HT-29 (cell line): ENCODE results near the gene CRABP2. TPM values are rescaled to one million over a fixed set of nuclear protein-coding genes. Genes with fewer than 3 reads are reported as not detected.
A peak's percentile ranks its signal among the peaks of the same experiment; 100 is the strongest.

Source experiments
- DNase-seq: peaks from one replicate; pipeline ENCODE4 v3.0.0-alpha.2; 2015; ENCODE audit warnings: low spot score
- total RNA-seq: library from RNA; depleted of rRNA; stranded (reverse); fragments of >200 nt; shearing (Covaris generic); gene quantifications from 2 replicates; pipeline ENCODE4 v1.2.3, GENCODE V29; 2014; rRNA removed

CRABP2 gene
- total RNA-seq, 1 experiment from 2014 or later, result 289 TPM

DNA sequence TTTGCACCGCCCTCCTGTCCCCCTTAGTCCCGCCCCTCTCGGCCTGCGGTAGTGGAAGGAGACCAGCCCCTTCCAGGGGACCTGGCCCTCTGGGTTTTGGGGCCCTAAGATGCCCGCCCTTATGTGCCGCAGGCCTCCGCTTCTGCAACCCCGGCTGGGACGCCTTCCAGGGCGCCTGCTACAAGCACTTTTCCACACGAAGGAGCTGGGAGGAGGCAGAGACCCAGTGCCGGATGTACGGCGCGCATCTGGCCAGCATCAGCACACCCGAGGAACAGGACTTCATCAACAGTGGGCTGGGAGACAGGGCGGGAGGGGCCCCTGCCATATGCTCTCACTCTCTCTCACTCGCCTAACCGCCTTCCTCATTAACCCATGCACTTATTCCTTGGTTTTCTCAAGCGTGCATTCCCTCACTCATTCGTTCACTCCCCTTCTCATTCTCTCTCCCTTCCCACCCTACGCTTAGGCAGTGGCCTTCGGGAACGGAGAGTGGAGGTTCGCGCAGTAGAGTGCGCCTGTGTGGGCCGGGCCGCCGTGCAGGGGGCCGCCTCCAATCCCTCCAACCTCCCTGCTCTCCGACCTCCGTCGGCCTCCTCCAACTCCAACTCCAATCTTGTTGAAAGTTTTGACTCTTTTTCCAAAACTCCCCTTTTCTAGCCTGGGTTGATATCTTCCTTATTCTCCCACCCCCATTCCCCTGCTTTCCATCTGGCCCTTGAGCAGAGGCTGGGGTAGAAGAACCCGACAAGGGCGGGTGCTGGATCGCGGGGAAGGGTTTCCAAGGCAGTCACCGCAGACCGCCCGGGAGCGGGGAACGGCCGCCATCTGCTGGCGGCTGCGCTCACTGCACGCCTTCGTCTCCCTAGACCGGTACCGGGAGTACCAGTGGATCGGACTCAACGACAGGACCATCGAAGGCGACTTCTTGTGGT lies 48.3 kb downstream of the CRABP2 start:
- DNase-seq, result peak; percentile 77

DNA sequence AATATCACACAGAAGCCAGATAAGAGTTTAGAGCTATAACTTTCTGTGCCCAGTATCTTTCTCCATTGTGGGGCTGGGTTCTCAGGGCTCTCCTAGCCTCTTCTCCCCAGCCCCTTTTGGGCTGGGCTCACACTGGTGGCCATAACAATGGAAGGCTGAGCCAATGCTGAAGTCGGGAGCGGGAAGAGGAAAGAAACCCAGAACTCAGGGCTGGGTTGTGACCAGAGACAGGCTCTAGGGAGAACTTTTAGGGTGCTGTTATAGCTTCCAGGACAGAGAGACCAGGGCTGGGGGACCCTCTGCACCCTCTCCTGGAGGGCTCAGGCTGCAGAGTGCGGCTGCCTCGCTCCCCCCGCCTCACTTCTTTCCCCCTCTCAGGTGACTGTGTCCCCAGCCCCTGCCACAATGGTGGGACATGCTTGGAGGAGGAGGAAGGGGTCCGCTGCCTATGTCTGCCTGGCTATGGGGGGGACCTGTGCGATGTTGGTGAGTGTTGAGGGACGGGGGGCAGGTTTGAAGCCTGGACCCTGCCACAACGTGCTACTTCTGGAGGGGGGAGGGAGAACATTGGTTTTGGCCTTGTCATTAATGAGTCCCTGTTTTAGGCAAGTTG lies 49.4 kb downstream of the CRABP2 start:
- no peak for DNase-seq

DNA sequence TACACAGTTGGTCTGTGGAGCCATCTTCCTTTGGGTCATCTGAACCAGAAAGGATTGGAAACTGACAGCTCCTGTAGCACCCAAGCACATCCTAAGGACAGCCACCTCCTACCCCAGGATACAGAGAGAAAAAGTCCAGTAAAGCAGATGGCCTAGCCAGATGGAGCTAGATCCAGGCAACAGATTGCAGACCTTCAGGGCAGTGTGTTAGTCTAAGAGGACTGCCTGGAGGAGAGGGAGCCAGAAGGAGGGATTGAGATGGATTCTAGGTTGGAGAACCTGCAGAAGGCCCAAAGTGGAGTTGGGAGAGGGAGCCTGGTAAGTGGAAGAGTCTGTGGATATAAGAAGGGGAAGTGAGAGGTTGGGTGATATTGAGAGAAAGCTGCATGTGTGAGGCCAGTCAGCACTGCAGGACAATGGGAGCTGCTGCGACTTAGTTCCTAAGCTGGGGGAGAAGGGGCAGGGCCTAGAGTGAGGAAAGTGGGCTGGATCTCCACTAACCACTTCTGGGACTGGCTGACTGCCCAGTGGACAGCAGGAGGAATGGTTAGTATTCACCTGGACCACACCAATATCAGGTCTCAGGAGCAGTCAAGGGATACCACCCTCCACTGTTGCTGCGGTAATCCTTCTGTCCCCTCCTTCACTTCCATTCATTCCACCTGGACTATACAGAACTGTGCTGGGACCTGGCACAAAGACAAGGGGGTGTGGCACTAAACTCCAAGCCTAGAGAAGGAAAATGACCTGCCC lies 50.1 kb downstream of the CRABP2 start:
- no peak for DNase-seq

DNA sequence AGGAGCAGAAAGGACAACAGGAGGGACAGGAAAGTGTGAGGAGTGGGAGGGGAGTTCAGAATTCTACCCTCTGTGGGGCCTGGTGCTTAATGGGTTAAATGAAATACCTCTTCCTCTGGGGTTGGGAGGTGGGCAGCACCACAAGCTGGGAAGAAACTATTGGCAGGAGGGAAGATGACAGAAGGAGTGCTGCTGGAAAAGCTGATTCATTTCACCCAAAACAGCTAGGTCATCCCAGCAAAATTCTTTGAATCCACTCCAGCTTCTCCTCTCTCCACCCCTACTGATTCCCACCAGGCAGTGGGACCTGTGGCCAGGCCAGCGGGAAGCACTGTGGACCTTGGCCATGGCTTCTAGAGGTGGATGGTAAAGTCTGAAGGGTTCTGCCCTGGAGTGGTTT lies 50.7 kb downstream of the CRABP2 start:
- DNase-seq, result no peak

DNA sequence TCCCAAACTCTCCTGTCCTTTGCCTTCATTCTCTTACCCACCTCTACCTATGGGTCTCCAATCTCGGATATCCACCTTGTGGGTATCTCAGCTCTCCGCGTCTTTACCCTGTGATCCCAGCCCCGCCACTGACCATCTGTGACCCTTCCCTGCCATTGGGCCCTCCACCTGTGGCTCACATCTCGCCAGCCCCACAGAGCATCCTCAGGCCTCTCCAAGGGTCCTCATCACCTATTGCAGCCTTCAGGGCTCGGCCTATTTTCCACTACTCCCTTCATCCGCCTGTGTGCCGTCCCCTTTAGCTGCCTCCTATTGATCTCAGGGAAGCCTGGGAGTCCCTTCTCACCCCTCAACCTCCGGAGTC lies 52.4 kb downstream of the CRABP2 start:
- DNase-seq, result no peak

DNA sequence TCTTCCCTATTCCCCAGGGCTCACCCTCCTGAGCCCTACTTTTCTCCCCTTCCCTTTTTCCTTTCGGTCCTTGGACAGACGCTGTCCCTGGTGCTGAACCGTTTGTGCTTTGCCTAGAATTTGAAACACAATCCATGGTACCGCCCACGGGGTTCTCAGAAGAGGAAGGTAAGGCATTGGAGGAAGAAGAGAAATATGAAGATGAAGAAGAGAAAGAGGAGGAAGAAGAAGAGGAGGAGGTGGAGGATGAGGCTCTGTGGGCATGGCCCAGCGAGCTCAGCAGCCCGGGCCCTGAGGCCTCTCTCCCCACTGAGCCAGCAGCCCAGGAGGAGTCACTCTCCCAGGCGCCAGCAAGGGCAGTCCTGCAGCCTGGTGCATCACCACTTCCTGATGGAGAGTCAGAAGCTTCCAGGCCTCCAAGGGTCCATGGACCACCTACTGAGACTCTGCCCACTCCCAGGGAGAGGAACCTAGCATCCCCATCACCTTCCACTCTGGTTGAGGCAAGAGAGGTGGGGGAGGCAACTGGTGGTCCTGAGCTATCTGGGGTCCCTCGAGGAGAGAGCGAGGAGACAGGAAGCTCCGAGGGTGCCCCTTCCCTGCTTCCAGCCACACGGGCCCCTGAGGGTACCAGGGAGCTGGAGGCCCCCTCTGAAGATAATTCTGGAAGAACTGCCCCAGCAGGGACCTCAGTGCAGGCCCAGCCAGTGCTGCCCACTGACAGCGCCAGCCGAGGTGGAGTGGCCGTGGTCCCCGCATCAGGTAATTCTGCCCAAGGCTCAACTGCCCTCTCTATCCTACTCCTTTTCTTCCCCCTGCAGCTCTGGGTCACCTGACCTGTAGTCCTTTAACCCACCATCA lies 53.0 kb downstream of the CRABP2 start:
- DNase-seq, result no peak

Other genes starting within 250 kb of the CRABP2 start
- 17.8 and 27.4 TPM in 2 replicates for gene MEF2D, start 204.8 kb downstream of the CRABP2 start, total RNA-seq
- 55.3 and 61.7 TPM in 2 replicates for gene IQGAP3, start 133.0 kb downstream of the CRABP2 start, total RNA-seq
- gene TTC24, start 125.9 kb downstream of the CRABP2 start, total RNA-seq, result not detected in 2 replicates
- gene NAXE, start 113.8 kb downstream of the CRABP2 start, total RNA-seq, result 206 and 220 TPM in 2 replicates
- gene GPATCH4, start 104.1 kb downstream of the CRABP2 start, total RNA-seq, result 19.4 and 28.8 TPM in 2 replicates
- gene HAPLN2, start 86.2 kb downstream of the CRABP2 start, total RNA-seq, result 0.10 TPM in 1 of 2 replicates, not detected in the other
- not detected in 2 replicates for gene BCAN, start 63.5 kb downstream of the CRABP2 start, total RNA-seq
- 0.31 and 0.44 TPM in 2 replicates for gene NES, start 28.2 kb downstream of the CRABP2 start, total RNA-seq
- 30.0 and 30.3 TPM in 2 replicates for gene METTL25B, start 22.9 kb upstream of the CRABP2 start, total RNA-seq
- gene ISG20L2, start 23.2 kb upstream of the CRABP2 start, total RNA-seq, result 30.8 and 33.2 TPM in 2 replicates
- 111 and 115 TPM in 2 replicates for gene MRPL24, start 35.5 kb upstream of the CRABP2 start, total RNA-seq
- 490 and 566 TPM in 2 replicates for gene HDGF, start 46.1 kb upstream of the CRABP2 start, total RNA-seq
- gene PRCC, start 62.0 kb upstream of the CRABP2 start, total RNA-seq, result 61.1 and 61.2 TPM in 2 replicates
- gene SH2D2A, start 111.3 kb upstream of the CRABP2 start, total RNA-seq, result 5.4 and 11.3 TPM in 2 replicates
- 0.03 TPM in 1 of 2 replicates, not detected in the other for gene INSRR, start 153.5 kb upstream of the CRABP2 start, total RNA-seq
- not detected in 2 replicates for gene NTRK1, start 155.3 kb upstream of the CRABP2 start, total RNA-seq
- 1.2 and 1.4 TPM in 2 replicates for gene PEAR1, start 188.1 kb upstream of the CRABP2 start, total RNA-seq
- not detected in 2 replicates for gene LRRC71, start 215.0 kb upstream of the CRABP2 start, total RNA-seq